NCI-H2107 treated with DMSO at 0.1 percent for 48 hours (cell line): ENCODE data around the gene GALNT13.

ENCODE experiments used
- DNase-seq: peaks from one replicate; lab custom pipeline; 2025; ENCODE audit not compliant: unreplicated experiment; lab: John Stamatoyannopoulos, UW

The GALNT13 gene

GRCh38 chr2:153944800-153945199, 73.1 kb downstream of the GALNT13 start:
- DNase-seq, result no peak

- DNase-seq, result no peak
Observed at GRCh38 chr2:153946036-153946435, 74.3 kb downstream of the GALNT13 start.

GRCh38 chr2:153953761-153954160, 82.0 kb downstream of the GALNT13 start:
- DNase-seq, result no peak

- no peak for DNase-seq
Observed at GRCh38 chr2:153963256-153963655, 91.5 kb downstream of the GALNT13 start.

DNA sequence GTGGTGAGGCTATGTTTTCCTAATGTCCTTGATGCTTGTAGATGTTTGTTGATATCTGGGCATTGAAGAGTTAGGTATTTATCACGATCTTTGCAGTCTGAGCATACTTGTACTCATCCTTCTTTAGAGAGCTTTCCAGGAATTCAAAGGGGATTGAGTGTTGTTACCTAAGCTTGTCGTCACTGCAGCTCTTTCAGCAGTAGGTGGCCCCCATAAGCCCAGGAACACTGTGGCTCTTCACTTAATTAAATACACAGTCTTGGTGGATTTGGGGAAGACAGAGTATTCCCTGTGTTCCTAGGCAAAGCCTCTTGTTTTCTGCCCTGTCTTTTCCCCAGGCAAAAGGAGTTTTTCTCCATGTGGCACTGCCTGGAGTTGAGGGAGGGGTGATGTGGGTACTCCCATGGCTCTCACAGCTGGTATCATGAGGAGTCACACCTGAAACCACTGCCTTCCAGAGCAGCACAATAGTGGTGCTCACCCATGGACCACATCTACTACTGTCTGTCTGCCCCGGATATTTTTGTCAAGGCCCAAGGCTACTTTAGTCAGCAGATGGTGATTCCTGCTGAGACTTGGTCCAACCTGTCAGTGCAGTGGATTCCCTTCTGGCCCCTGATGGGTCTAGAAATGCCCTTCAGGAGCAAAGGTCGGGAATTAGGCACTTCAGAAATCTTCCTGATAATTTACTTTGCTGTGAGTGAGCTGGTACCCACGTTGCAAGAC, 95.7 kb downstream of the GALNT13 start:
- no peak for DNase-seq

GRCh38 chr2:153971250-153971649, 99.5 kb downstream of the GALNT13 start:
- no peak for DNase-seq

GRCh38 chr2:153971855-153972254, 100.1 kb downstream of the GALNT13 start:
- no peak for DNase-seq

DNA sequence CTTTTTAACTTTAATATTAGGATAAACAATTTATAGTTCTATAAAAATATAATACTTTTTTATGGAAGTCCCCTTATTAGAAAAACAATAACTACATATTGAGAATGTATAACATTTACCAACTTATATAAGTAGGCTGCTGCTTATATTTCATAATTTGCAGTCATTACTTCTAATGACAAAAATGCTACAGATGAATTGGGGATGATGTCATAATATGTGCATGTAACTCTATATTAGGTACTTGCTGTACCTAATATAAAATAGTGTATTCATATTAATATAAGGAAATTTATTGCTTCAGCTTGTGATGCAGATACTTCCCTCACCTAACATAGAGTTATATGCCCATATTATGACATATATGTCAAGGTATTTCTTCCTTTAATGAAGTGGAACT, 100.7 kb downstream of the GALNT13 start:
- no peak for DNase-seq

- no peak for DNase-seq
Observed at GRCh38 chr2:153986488-153987229, 114.9 kb downstream of the GALNT13 start.

DNA sequence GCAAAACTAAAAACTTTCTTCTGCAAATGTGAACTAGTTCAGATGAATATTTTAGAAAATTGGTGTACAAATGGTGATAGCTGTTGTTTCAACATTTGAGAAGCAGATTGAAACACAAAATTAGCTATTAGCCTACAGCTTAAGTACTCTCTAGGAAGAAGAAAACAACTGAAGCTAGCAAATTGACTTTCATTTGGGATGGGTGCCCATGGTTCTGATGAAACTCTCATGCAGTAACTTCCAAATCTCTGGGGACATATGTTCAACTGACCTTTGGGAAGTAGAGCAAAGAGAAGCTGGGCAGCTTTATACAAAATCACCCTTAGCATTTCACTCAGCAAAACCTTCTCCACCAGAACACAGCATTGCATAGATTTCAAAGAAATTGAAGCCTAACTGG, 119.0 kb downstream of the GALNT13 start:
- no peak for DNase-seq

DNA sequence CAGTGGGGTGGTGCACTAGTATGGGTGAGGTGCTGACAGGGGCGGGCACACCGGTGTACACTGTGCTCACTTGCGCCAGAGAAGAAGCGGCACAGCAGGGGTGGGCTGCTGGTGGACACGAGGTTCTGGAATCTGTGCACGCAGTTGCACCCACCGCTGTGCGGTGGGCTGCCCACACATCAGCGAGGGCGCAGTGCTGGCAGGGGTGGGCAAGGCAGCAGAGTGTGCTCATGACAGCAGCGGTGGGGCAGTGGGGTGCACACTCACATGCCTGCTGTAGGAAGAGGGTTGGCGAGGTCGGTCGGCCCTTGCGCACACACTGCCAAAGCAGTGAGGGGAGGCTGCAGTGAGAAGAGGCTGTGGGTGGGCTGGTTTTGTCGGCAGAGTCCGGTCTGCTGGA, 141.8 kb downstream of the GALNT13 start:
- DNase-seq, result no peak

DNA sequence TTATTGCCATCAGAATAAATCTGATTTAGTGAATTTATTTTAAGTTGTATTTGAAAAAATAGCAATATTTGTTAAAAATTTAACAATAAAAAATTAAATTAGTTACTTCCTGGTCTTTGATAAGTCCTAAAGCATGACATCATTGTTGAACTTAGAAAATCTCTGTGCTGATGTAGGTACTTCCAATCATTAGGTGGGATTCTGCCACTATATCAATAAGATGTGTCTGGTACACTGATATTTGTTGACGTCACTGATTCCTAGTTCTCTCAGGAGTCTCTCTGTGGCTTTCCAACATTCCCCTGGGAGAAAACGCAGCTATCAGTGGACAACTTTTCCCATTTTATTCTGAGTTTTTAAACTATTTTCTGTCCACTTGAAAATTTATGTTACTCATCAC, 143.5 kb downstream of the GALNT13 start:
- DNase-seq, result no peak

- DNase-seq, result no peak
Observed at GRCh38 chr2:154029504-154029903, 157.8 kb downstream of the GALNT13 start.

- no peak for DNase-seq
Observed at GRCh38 chr2:154032220-154032619, 160.5 kb downstream of the GALNT13 start.

DNA sequence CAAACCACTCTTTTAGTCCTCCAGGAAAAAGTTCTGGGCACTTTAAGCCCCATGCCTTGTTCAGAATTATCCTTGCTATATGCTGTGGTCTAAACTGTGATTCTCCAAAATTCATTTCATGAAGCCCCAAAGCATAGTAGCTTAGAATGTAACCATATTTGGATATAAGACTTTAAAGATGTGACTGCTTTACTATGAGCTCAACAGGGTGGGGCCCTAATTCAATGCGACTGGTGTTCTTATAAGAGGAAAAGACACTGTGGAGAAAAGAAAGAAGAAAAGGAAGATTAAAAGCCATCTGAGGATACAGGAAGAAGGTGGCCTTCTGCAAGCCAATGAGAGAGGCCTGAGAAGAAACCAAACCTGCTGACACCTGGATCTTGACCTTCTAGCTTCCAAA, 174.8 kb downstream of the GALNT13 start:
- no peak for DNase-seq

DNA sequence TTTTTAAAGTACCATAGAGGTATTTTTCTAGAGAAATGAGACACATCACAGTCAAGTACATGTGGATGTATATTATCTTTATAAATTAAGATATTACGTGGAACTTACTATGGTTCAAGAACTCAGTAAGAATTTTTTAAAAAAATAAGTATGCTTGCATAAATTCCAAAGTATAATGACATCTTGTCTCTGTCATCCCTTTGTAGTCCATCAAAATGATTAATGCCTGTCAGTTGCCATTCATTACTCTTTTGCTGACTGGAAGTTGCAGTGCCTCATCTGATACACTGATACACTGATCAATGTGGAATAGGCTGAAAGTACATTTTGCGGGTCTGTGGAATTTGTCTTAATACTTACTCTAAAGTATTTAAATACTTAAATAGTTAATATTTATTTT, 177.2 kb downstream of the GALNT13 start:
- no peak for DNase-seq

DNA sequence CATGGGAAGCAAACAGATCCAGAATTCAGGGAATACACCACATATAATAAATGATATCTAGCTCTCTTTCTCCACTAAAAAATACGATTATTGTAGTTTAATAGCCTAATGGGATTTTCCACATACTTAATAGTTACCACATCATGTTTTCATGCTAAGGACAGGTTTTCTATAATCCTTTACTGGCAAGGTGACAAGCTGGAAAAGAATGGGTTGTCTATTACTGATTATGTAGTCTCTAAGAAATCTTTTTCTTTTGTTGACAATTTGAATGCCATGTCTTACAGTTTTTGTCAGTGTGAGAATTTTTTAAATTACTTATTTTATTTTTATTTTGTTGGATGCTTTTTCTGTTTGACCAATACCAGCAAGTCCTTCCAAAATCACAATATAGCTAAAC, 177.8 kb downstream of the GALNT13 start:
- DNase-seq, result no peak

GRCh38 chr2:154067124-154067523, 195.4 kb downstream of the GALNT13 start:
- DNase-seq, result no peak

GRCh38 chr2:154078926-154079325, 207.2 kb downstream of the GALNT13 start:
- no peak for DNase-seq

GRCh38 chr2:154092571-154092970, 220.8 kb downstream of the GALNT13 start:
- DNase-seq, result no peak

DNA sequence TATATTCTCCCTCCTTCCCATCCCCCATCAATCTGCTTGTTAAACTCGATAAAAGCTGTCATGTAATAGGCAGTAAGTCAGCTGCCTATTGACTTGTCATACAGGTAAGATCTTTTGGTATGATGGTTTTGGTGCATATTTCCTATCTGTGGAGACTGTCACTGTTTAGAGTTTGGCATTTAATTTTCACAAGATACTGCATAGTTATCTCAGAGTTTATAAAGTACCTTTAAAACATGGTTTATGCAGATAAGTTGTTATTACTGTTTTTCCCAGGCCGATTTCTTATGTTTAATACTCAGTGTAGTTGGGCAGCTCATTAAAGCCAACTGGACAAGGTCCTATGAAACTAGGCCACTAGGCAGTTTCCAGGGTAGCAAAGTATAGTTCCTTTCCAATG, 222.1 kb downstream of the GALNT13 start:
- no peak for DNase-seq

- DNase-seq, result no peak
Observed at GRCh38 chr2:154097833-154098398, 226.2 kb downstream of the GALNT13 start.
